DMS53 (cell line): Measurements from ENCODE around the gene DUXB.
A peak's percentile ranks its signal among the peaks of the same experiment; 100 is the strongest.

Experiments
- DNase-seq: peaks from one replicate; lab custom pipeline; 2025; lab: John Stamatoyannopoulos, UW

DUXB gene

GRCh38 chr16:75660321-75660720 is 40.9 kb downstream of the DUXB start:
- no peak for DNase-seq

- DNase-seq, result no peak
These were observed 43.1 kb downstream of the DUXB start for GRCh38 chr16:75658175-75658574.

- no peak for DNase-seq
These were observed 47.3 kb downstream of the DUXB start for GRCh38 chr16:75653922-75654321.

DNA sequence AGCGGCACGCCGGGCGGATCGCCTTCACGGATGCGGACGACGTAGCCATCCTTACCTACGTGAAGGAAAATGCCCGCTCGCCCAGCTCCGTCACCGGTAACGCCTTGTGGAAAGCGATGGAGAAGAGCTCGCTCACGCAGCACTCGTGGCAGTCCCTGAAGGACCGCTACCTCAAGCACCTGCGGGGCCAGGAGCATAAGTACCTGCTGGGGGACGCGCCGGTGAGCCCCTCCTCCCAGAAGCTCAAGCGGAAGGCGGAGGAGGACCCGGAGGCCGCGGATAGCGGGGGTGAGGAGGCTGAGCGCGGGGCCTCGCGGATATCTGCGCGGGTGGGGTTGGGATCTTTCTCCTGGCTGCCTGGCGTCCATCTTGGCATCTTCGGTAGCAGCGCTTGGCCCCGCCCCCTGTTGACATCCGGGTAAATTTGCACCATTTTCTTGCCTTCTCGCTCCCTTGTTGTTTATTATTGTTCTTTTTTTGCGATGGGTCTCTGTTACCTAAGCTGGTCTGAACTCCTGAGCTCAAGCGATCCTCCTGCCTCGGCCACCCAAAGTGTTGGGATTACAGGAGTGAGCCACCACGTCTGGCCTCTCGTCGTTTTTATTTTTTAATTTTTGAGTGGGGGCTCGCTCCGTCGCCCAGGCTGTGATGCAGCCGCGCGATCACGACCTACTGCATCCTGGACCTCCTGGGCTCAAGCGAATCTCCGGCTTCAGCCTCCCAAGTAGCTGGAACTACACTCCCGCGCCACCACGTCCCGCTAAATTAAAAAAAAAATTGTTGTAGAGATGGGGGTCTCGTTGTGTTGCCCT is 52.8 kb downstream of the DUXB start:
- peak; percentile 78 for DNase-seq

- peak; percentile 93 for DNase-seq
These were observed 53.6 kb downstream of the DUXB start, which contains the start of the genes KARS1 and TERF2IP for GRCh38 chr16:75647492-75648264. Gene KARS1, minus strand, starts transcription at chr16:75647665. Its CDS starts 26 bp downstream, at chr16:75647639. Gene TERF2IP, plus strand, starts transcription at chr16:75647773. Its CDS starts 110 bp downstream, at chr16:75647883.

DNA sequence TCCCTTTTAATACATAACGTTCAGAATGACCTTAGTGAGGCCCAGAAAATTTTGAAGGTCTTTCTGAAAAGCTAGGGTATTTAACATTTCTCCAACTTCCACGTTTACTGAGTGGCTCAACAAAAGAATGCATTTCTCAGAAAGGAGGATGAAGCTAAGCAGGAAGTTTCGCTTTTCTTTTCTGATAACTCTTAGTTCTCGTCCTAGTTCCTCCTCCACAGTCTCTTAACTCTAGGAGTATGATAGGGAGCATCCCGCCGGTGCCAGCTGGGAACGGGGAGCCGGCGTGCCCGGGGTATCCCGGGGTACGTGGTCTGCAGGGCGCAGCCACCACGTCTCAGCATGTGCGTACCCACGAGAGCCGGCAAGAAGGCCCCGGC is 54.2 kb downstream of the DUXB start:
- DNase-seq, result no peak

DNA sequence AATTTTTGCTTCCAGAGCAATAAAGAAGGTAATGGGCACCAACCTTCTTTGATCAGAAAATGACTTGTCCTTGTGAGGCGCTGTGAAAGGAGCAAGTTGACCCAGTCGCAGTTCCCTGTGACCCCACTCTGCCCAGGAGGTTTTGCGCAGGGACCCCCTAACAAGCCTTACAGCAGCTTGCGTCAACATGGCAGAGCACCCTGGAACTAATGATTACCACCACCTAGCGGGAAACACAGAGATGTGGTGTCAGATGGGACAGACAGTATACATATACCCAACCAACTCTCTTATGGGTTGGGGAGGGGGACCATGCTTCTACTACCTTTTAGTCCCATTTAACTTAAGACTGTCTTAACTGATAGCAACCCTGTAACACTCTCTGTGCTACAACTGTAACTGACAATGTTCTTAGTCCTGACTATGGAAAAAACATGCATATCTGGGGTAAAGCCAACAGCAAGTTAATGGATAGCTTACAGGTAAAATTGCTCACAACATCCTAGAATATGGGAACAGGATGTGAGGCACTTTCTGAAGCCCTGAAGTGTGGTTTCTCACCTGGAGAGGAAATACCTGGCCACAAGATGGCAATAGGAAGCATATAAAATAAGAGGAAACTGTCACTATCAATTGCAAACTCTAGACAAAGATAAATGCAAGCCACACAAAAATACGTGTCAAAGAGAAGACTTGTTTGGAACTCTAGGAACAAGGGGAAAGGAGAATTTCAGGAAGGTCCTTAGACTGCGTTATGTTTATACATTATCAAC is 56.8 kb downstream of the DUXB start:
- DNase-seq, result peak; percentile 28
